Esophagus (tissue), 2 donors: Measurements from ENCODE around the gene ERAP2. TPM values are rescaled to one million over a fixed set of nuclear protein-coding genes. Genes with fewer than 3 reads are reported as not detected.
A peak's percentile ranks its signal among the peaks of the same experiment; 100 is the strongest.

Source experiments
- H3K27ac ChIP-seq, 2 donors: one replicate each; pipeline ENCODE4 v1.5.1; 2013; ENCODE audit warnings: low read depth in 2 of 2, mild to moderate bottlenecking in 2 of 2, inconsistent platforms in 1 of 2, low read length in 1 of 2, moderate library complexity in 1 of 2
- H3K27me3 ChIP-seq, 2 donors: one replicate each; pipeline ENCODE4 v1.6.1; 2013; ENCODE audit warnings: low read length in 2 of 2, control low read depth in 1 of 2, mild to moderate bottlenecking in 1 of 2; ENCODE audit not compliant: insufficient read depth in 2 of 2, control insufficient read depth in 1 of 2
- H3K36me3 ChIP-seq, 2 donors: one replicate each; pipeline ENCODE4 v1.6.1; 2013; ENCODE audit warnings: low read length in 1 of 2; ENCODE audit not compliant: control insufficient read depth in 2 of 2, insufficient read depth in 2 of 2
- H3K4me1 ChIP-seq, 2 donors: one replicate each; pipeline ENCODE4 v1.6.1; 2013; ENCODE audit warnings: low read length in 1 of 2; ENCODE audit not compliant: control insufficient read depth in 2 of 2, insufficient read depth in 2 of 2
- H3K4me3 ChIP-seq, 2 donors: one replicate each; pipeline ENCODE4 v1.5.1; 2013; ENCODE audit warnings: low read length in 2 of 2, mild to moderate bottlenecking in 2 of 2, low read depth in 1 of 2, moderate library complexity in 1 of 2
- H3K9me3 ChIP-seq, 2 donors: one replicate each; pipeline ENCODE4 v1.6.1; 2013; ENCODE audit warnings: mild to moderate bottlenecking in 2 of 2, low read depth in 1 of 2, low read length in 1 of 2, moderate library complexity in 1 of 2; ENCODE audit not compliant: control insufficient read depth in 2 of 2, insufficient read depth in 1 of 2
- WGBS, 2 donors: extraction: QIAGEN DNeasy Blood & Tissue Kit; methylation state at CpG; one replicate each; pipeline ENCODE4 v1.1.7; 2013; 5-methylcytosine and 5-hydroxymethylcytosine counted together
- polyA plus RNA-seq, 2 donors: library from polyadenylated mRNA; stranded (reverse); fragments of 200-250 nt; gene quantifications; one replicate each; pipeline ENCODE4 v1.2.3, GENCODE V29; 2013
- donor health status: healthy with polysubstance abuse.
- donor health status: Bipolar disorder and iron deficiency.

ERAP2 gene
- polyA plus RNA-seq, 2 donors: 0.64 to 1.8 TPM

DNA sequence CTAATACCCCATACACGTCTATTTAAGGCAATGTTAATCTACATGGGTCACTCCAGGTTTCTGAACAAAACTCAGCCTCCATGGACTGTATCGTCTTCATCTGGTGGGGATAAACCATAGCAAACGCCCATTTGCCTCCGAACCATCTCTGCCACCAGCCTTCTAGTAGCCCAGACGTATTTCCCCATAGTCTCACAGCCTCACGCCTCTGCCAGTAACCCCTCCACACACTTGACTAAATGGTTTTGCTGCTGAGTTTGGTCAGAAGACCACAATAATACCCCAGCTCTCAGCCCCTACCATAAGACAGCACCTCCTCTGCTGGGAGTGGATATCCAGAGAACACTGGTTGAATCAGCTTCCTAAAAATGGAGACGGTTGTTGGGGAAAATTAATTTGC, 8.7 kb downstream of the ERAP2 start:
- H3K27me3 ChIP-seq: no peaks in the 10 kb centered on the region
- no peaks in the 10 kb centered on the region for H3K9me3 ChIP-seq
- H3K36me3 ChIP-seq: no peaks in the 10 kb centered on the region
- 87 to 90% methylated on average over 7 of the region's 7 CpGs for WGBS, 2 donors
- H3K4me1 ChIP-seq: peaks cover 0 to 3% of the 10 kb centered on the region in 2 donors
- H3K27ac ChIP-seq: no peak overlapping the region
- H3K4me3 ChIP-seq: no peak overlapping the region

GRCh38 chr5:96885518-96886338, 9.4 kb downstream of the ERAP2 start:
- Histone ChIP-seq H3K27me3 (no peaks in the 10 kb centered on the region), H3K4me1 (peaks cover 0 to 3% of the 10 kb centered on the region in 2 donors), H3K36me3 (peaks cover 2% of the 10 kb centered on the region in 2 donors), H3K4me3 (no peak overlapping the region), H3K9me3 (no peaks in the 10 kb centered on the region), H3K27ac (peak overlapping the region in 1 of 2 donors; percentile 28)
- 61 to 62% methylated on average over 5 of the region's 5 CpGs for WGBS, 2 donors

GRCh38 chr5:96893342-96893741, 17.0 kb downstream of the ERAP2 start:
- H3K27ac ChIP-seq: no peak overlapping the region
- H3K27me3 ChIP-seq: no peaks in the 10 kb centered on the region
- peaks cover 2% of the 10 kb centered on the region in 2 donors for H3K36me3 ChIP-seq
- H3K4me1 ChIP-seq: no peaks in the 10 kb centered on the region
- no peak overlapping the region for H3K4me3 ChIP-seq
- WGBS, 2 donors: 78 to 90% methylated on average over 4 of the region's 4 CpGs
- H3K9me3 ChIP-seq: no peaks in the 10 kb centered on the region

- WGBS, 2 donors: 63 to 73% methylated on average over 4 of the region's 4 CpGs
Measured at GRCh38 chr5:96896276-96896675, 20.0 kb downstream of the ERAP2 start.

GRCh38 chr5:96896806-96897205, 20.5 kb downstream of the ERAP2 start:
- H3K27me3 ChIP-seq: no peaks in the 10 kb centered on the region

More at GRCh38 chr5:96896276-96896675, 20.0 kb downstream of the ERAP2 start:
- Histone ChIP-seq H3K4me1 (no peaks in the 10 kb centered on the region), H3K36me3 (no peaks in the 10 kb centered on the region), H3K4me3 (no peak overlapping the region), H3K27me3 (no peaks in the 10 kb centered on the region), H3K9me3 (no peaks in the 10 kb centered on the region), H3K27ac (no peak overlapping the region)

GRCh38 chr5:96901384-96901783, 25.1 kb downstream of the ERAP2 start:
- 88 to 90% methylated on average over 6 of the region's 6 CpGs for WGBS, 2 donors
- Histone ChIP-seq H3K27ac (no peak overlapping the region), H3K9me3 (no peaks in the 10 kb centered on the region), H3K4me1 (no peaks in the 10 kb centered on the region), H3K4me3 (no peak overlapping the region), H3K36me3 (peaks cover 0 to 2% of the 10 kb centered on the region in 2 donors), H3K27me3 (no peaks in the 10 kb centered on the region)

More at GRCh38 chr5:96896806-96897205, 20.5 kb downstream of the ERAP2 start:
- Histone ChIP-seq H3K4me3 (no peak overlapping the region), H3K9me3 (no peaks in the 10 kb centered on the region), H3K27ac (no peak overlapping the region), H3K36me3 (no peaks in the 10 kb centered on the region), H3K4me1 (no peaks in the 10 kb centered on the region)
- WGBS, 2 donors: 54 to 57% methylated on average over 3 of the region's 3 CpGs

GRCh38 chr5:96901841-96902240, 25.5 kb downstream of the ERAP2 start:
- no peak overlapping the region for H3K27ac ChIP-seq
- H3K36me3 ChIP-seq: peaks cover 0 to 2% of the 10 kb centered on the region in 2 donors
- WGBS, 2 donors: 83 to 98% methylated on average over 1 of the region's 1 CpG
- no peaks in the 10 kb centered on the region for H3K27me3 ChIP-seq
- no peak overlapping the region for H3K4me3 ChIP-seq
- no peaks in the 10 kb centered on the region for H3K9me3 ChIP-seq
- no peaks in the 10 kb centered on the region for H3K4me1 ChIP-seq

GRCh38 chr5:96902876-96903275, 26.6 kb downstream of the ERAP2 start:
- H3K4me1 ChIP-seq: no peaks in the 10 kb centered on the region
- H3K27ac ChIP-seq: no peak overlapping the region
- H3K4me3 ChIP-seq: no peak overlapping the region
- H3K27me3 ChIP-seq: no peaks in the 10 kb centered on the region
- no peaks in the 10 kb centered on the region for H3K9me3 ChIP-seq
- WGBS, 2 donors: 93 to 98% methylated on average over 3 of the region's 3 CpGs
- peaks cover 0 to 2% of the 10 kb centered on the region in 2 donors for H3K36me3 ChIP-seq

- H3K9me3 ChIP-seq: no peaks in the 10 kb centered on the region
- peaks cover 0 to 2% of the 10 kb centered on the region in 2 donors for H3K36me3 ChIP-seq
- no peak overlapping the region for H3K4me3 ChIP-seq
- no peaks in the 10 kb centered on the region for H3K4me1 ChIP-seq
- WGBS, 2 donors: 95 to 97% methylated on average over 2 of the region's 2 CpGs
- no peak overlapping the region for H3K27ac ChIP-seq
- no peaks in the 10 kb centered on the region for H3K27me3 ChIP-seq
Measured at GRCh38 chr5:96903300-96903699, 27.0 kb downstream of the ERAP2 start.
